Stimulated activated CD8-positive, alpha-beta memory T cell treated with anti-CD3 and anti-CD28 coated beads, Interleukin-7, amount 100 ng/mL, for 48 hours (primary cell): Measurements from ENCODE around the gene WDR81.
"Not testable (repeated sequence)": the region's sequence is repeated elsewhere in the genome, so short reads cannot be mapped to it uniquely, and the experiment has no call there.

Experiments
- DNase-seq, 2 donors: peaks; one replicate each; pipeline ENCODE4 v3.0.0-alpha.2; 2020; ENCODE audit warnings: low read depth in 1 of 2; ENCODE audit errors: extremely low read depth in 1 of 2

WDR81 gene

DNA sequence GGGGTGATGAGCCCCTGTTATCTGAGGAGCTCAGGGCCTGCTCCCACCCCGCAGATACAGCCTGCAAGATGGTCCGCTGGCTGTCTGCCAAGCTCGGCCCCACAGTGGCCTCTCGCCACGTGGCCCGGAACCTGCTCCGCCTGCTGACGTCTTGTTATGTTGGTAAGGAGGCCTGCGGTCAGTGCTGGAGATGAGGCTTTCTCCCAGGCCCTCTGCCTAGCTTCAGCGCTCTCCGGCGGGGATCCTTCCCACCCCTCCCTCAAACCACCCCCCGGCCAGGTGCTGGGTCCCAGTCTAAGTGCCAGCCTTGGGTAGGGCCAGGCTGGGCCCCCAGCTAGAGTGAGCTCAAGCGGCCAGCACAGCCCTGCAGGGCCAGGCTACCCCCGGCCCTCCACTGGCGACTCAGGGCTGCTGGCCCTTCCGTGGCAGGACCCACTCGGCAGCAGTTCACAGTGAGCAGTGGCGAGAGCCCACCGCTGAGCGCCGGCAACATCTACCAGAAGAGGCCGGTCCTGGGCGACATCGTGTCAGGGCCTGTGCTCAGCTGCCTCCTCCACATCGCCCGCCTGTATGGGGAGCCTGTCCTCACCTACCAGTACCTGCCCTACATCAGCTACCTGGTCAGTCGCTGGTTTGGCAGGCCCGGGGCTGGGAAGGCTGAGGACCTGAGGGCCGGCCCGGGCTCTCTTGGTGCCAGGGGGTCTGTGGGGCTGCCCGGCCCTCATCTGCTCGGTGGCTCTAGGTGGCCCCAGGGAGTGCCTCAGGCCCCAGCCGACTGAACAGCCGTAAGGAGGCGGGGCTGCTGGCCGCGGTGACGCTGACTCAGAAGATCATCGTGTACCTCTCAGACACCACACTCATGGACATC lies 6.1 kb downstream of the WDR81 start:
- DNase-seq: no peak

DNA sequence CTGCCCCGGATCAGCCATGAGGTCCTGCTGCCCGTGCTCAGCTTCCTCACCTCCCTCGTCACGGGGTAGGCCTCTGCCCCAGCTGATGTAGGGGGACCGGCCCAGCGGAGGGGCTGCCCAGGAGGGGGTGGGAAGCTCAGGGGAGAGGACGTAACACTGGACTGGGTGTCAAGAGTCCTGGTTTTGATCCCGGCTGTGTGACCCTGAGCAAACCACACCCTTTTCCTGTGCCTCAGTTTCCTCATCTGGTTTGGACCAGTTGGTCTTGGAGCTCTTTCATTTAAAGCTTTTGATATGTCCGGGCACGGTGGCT lies 6.6 kb downstream of the WDR81 start:
- no peak for DNase-seq

- DNase-seq: no peak
These were observed 7.8 kb downstream of the WDR81 start for GRCh38 chr17:1732241-1732832.

DNA sequence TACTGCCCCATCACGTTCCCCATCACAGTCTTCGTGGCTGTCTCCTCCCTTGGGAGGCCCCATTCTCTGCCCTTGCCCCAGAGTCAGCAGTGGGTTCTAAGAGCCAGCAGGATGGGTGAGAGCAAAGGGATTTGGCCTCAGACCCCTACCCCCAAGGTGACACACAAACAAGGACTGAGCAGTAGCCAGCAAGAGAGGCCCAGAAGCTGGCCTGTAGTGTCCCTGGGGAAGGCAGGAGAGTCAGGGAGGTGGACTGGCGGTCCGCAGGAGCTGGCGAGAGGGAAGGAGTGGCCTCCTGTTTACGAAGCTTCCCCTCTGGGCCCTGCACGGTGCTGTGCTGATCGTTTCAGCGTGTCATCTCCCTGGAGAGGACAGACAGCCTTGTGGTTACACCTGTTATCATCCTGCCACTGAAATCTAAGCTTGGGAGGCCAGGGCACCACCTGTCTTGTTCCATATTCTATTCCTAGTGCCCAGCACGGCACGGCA lies 8.4 kb downstream of the WDR81 start:
- no peak for DNase-seq

DNA sequence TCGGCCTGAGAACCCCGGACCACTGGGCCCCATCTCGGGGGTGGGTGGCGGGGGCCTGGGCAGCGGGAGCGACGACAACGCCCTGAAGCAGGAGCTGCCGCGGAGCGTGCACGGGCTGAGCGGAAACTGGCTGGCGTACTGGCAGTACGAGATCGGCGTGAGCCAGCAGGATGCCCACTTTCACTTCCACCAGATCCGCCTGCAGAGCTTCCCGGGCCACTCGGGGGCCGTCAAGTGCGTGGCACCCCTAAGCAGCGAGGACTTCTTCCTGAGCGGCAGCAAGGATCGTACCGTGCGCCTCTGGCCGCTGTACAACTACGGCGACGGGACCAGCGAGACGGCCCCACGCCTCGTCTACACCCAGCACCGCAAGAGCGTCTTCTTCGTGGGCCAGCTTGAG lies 9.3 kb downstream of the WDR81 start:
- no peak for DNase-seq

DNA sequence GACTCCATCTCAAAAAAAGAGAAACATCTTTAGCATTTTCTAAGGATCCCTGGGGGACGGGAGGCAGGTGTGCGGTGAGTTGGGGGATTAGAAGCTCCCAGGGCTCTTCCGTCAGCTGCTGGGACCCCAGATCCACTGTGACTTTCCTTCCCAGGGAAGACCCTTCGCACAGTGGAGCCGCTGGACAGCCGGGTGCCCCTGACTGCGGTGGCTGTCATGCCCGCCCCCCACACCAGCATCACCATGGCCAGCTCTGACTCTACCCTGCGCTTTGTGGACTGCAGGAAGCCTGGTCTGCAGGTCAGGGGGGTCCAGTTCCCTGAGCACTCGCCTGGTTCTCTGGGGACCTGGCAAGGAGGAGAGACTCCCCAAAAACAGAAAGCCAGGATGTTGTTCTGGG lies 10.9 kb downstream of the WDR81 start:
- DNase-seq: no peak

- DNase-seq: no peak
These were observed 11.4 kb downstream of the WDR81 start for GRCh38 chr17:1735834-1736347.

DNA sequence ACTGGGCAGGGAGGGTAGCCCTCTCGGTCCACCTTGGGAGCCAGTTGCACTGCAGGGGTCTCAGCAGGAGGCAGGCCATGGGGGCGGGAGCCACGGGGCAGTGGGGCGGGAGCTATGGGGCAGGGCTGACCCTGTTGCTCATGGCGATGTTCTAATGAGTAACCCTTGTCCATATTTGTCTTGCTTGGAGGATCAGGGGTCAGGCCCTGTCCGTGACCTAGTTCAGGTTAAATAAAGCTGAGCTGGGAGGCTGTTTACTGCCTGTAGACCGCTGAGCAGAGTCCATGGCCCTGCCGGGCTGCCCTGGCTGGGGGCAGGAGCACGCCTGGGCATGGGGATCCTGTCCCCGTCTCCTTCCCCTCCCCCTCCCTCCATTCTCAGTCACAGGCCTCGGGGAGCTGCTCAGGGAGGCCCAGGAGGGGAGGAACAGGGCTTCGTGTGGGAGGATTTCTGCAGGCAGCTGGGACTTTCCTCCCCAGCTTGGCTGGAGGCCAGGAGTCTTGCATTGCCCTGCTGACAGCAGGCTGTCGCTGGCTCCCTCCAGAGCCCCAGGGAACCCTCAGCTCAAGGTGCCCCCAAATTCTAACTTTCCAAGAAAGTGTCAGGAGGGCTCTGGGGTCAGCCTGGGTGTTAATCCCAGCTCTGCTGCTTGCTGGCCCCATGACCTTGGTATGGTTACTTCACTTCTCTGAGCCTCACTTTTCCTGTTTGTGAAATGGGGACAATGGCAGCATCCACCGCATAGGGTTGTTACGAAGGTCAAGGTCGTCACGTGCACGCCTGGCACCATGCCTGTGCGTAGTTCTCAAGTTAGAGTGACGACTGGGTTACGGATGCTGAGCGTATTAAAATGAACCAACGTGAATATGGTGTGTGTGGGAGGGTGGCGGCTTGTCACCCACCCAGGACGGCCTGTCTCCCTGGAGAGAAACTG lies 12.1 kb downstream of the WDR81 start:
- DNase-seq: no peak

GRCh38 chr17:1737531-1738291 lies 13.2 kb downstream of the WDR81 start:
- no peak for DNase-seq

DNA sequence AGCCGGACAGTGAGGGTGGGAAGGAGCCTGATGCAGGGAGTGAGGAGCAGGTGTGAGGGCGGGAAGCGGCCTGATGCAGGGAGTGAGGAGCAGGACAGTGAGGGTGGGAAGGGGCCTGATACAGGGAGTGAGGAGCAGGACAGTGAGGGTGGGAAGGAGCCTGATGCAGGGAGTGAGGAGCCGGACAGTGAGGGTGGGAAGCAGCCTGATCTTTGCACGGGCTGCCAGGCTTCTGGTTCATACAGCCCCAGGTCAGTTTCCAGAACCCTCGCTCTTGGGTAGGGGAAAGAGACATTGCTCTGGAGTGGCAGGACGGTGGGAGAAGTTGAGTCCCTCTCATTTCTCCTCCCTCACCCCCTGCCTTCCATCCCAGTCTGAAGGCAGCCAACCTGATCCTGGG lies 17.4 kb downstream of the WDR81 start:
- DNase-seq: not testable (repeated sequence)

GRCh38 chr17:1742371-1743087 lies 18.0 kb downstream of the WDR81 start, which contains the start of gene SERPINF2:
TSS of gene SERPINF2 (plus strand) at chr17:1742871. CDS start at chr17:1744996, 2,125 bp downstream.
- DNase-seq: no peak

DNA sequence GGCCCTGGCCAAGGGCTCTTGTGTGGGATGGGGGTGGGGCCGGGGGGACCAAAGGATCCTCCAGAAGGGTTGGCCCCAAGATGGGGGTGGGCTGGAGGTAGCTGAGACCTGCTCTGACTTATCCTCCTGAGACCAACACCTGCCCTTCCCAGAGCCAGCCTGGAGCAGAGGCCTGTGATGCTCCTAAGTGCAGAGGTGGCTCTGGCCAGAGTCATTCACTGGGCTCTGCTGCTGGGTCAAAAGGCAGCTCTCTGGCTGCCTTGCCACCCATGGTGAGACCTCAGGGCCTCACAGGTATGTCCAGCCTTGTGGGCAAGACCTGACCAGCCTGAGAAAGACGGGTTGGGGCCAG lies 18.6 kb downstream of the WDR81 start:
- DNase-seq: no peak

GRCh38 chr17:1744551-1745512 lies 20.3 kb downstream of the WDR81 start:
- DNase-seq: no peak

GRCh38 chr17:1745513-1746020 lies 21.1 kb downstream of the WDR81 start:
- no peak for DNase-seq

- no peak for DNase-seq
These were observed 22.6 kb downstream of the WDR81 start for GRCh38 chr17:1746975-1747543.

- no peak for DNase-seq
These were observed 26.1 kb downstream of the WDR81 start for GRCh38 chr17:1750628-1751027.

GRCh38 chr17:1752425-1753262 lies 28.1 kb downstream of the WDR81 start:
- no peak for DNase-seq
